GM19463 (cell line): ENCODE measurements around the gene CPED1.
"Not testable (repeated sequence)": the region's sequence is repeated elsewhere in the genome, so short reads cannot be mapped to it uniquely, and the experiment has no call there.

Source experiments
- ATAC-seq: cut with Tn5 transposase; IDR thresholded peaks from one replicate; pipeline ENCODE4 v1.9.1; 2021; ENCODE audit warnings: mild to moderate bottlenecking, moderate library complexity; ENCODE audit not compliant: unreplicated experiment

CPED1 gene

GRCh38 chr7:121305109-121305508, 316.6 kb downstream of the CPED1 start:
- ATAC-seq, result no peak

GRCh38 chr7:121306565-121306964, 318.1 kb downstream of the CPED1 start:
- no peak for ATAC-seq

- ATAC-seq, result no peak
Measured at GRCh38 chr7:121307021-121307574, 318.6 kb downstream of the CPED1 start.

- no peak for ATAC-seq
Measured at GRCh38 chr7:121313220-121313792, 324.8 kb downstream of the CPED1 start.

- ATAC-seq, result peak; percentile 78
Measured at GRCh38 chr7:121313793-121314676, 325.5 kb downstream of the CPED1 start.

GRCh38 chr7:121315170-121315569, 326.7 kb downstream of the CPED1 start:
- not testable (repeated sequence) for ATAC-seq

GRCh38 chr7:121322460-121322859, 333.9 kb downstream of the CPED1 start:
- no peak for ATAC-seq

GRCh38 chr7:121323515-121324302, 335.2 kb downstream of the CPED1 start:
- ATAC-seq, result no peak

- ATAC-seq, result no peak
Measured at GRCh38 chr7:121327671-121328070, 339.2 kb downstream of the CPED1 start.

GRCh38 chr7:121328508-121329190, 340.1 kb downstream of the CPED1 start, which contains the start of gene WNT16:
TSS of gene WNT16 (plus strand) at chr7:121329000. CDS start at chr7:121329293, 293 bp downstream.
- no peak for ATAC-seq

- ATAC-seq, result peak; percentile 65
Measured at GRCh38 chr7:121329191-121330052, 340.9 kb downstream of the CPED1 start.

GRCh38 chr7:121330053-121330833, 341.7 kb downstream of the CPED1 start:
- peak; percentile 24 for ATAC-seq

- no peak for ATAC-seq
Measured at GRCh38 chr7:121331048-121331447, 342.5 kb downstream of the CPED1 start.

GRCh38 chr7:121331574-121331973, 343.1 kb downstream of the CPED1 start:
- ATAC-seq, result no peak

GRCh38 chr7:121334376-121334775, 345.9 kb downstream of the CPED1 start:
- ATAC-seq, result no peak

GRCh38 chr7:121334875-121335648, 346.6 kb downstream of the CPED1 start:
- ATAC-seq, result no peak

- ATAC-seq, result no peak
Measured at GRCh38 chr7:121336579-121336978, 348.1 kb downstream of the CPED1 start.

- peak; percentile 59 for ATAC-seq
Measured at GRCh38 chr7:121337398-121337797, 348.9 kb downstream of the CPED1 start.
